Astrocyte of the cerebellum (primary cell): ENCODE measurements around the gene UNC13C.

Experiments
- DNase-seq: peaks from one replicate; pipeline ENCODE4 v3.0.0-alpha.2; 2011; ENCODE audit warnings: low read depth
- H3K4me3 ChIP-seq: 2 replicates; pipeline ENCODE4 v1.5.1; 2011; ENCODE audit warnings: mild to moderate bottlenecking, low read depth, low read length, moderate library complexity
- in situ Hi-C: cut with HindIII; loops from 2 replicates; pipeline ENCODE4 v1.10.0; 2017; ENCODE audit warnings: low sequenced_read_pairs
- TF ChIP-seq, protein P1 (sequence below): IDR thresholded peaks from 2 replicates; pipeline ENCODE4 v1.5.1; 2012; ENCODE audit warnings: low read length, low read depth, moderate library complexity, mild to moderate bottlenecking; ENCODE audit errors: missing control alignments

The UNC13C gene

DNA sequence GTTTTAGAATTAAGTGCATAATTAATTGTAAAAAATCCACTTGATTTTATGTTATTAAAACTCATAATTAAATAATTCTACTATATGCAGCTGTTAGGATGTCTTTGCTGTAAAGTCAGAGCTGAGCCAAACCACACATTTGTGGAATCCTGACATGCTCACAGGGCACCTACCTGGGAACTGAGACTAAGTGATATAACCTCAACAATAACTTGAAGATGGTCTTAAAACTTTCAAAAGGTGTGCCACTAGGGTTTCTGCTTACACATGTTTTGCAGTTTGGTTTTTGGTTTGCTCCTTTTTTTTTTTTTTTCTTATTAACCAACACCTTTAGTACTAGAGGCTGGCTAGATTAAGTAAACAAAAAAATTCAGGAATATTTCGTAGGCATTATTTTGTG is 549.8 kb downstream of the UNC13C start:
- no peak for DNase-seq
- TF ChIP-seq, protein P1, sequence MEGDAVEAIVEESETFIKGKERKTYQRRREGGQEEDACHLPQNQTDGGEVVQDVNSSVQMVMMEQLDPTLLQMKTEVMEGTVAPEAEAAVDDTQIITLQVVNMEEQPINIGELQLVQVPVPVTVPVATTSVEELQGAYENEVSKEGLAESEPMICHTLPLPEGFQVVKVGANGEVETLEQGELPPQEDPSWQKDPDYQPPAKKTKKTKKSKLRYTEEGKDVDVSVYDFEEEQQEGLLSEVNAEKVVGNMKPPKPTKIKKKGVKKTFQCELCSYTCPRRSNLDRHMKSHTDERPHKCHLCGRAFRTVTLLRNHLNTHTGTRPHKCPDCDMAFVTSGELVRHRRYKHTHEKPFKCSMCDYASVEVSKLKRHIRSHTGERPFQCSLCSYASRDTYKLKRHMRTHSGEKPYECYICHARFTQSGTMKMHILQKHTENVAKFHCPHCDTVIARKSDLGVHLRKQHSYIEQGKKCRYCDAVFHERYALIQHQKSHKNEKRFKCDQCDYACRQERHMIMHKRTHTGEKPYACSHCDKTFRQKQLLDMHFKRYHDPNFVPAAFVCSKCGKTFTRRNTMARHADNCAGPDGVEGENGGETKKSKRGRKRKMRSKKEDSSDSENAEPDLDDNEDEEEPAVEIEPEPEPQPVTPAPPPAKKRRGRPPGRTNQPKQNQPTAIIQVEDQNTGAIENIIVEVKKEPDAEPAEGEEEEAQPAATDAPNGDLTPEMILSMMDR, result no peak
- H3K4me3 ChIP-seq, result no peak overlapping the region
- in situ Hi-C loops, result no loop called here

DNA sequence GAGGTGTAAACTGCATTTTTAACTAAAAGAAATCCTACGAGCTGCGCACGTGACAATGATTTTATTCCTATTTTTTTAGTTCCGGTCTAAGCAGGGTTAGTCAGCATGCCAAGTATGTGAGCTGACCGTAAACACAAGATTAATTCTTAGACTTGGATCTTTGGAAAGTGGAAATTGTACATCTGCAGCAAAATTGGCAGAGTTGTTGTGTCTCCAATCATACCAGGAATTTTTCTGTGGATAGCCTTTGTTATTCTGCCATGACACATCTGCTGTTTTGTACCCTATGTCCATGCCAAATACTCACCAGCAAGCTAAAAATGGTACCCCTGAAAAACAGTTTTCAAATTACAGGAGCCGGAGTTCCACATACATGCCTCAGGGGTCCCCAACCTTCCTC is 562.5 kb downstream of the UNC13C start:
- no peak for DNase-seq
- TF ChIP-seq, protein P1, result no peak
- in situ Hi-C loops, result no loop called here
- no peak overlapping the region for H3K4me3 ChIP-seq

DNA sequence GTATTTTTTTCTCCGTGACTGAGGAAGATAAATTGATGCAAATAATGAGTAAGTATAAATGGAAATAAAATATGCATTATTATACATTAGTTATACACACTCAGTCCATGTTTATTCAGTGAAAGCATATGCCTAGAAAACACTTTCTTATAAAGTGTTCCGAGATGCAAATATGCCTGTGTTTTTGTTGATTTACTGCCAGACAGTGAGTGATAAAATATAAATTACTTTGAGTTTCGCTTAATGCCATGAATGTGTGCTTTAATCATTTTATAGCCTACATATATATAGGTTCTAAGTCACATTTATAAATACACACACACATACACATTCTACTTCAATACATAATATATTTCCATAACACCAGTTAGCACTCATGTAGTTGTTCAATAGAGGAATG is 569.2 kb downstream of the UNC13C start:
- TF ChIP-seq, protein P1, result no peak
- in situ Hi-C loops, result no loop called here
- H3K4me3 ChIP-seq, result no peak overlapping the region
- DNase-seq, result no peak

DNA sequence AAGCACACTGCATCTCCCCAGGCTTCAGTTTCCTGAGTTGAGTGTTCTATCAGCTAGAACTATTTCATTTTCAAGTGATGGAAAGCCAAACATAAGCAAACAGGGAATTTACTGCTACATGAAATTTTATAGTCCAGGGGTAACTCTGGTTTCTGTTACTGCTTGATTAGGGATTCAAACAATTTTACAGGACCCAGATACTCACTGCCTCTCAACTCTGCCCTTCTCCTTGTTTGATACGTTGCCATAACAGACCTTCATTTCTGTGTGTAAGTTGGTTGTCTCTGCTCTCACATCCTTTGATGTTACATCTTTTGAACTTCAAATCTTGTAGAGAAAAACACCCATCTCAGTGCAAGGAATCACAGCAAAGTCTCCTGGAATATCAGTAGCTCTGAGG is 572.7 kb downstream of the UNC13C start:
- H3K4me3 ChIP-seq, result no peak overlapping the region
- TF ChIP-seq, protein P1, result no peak
- in situ Hi-C loops, result no loop called here
- no peak for DNase-seq

DNA sequence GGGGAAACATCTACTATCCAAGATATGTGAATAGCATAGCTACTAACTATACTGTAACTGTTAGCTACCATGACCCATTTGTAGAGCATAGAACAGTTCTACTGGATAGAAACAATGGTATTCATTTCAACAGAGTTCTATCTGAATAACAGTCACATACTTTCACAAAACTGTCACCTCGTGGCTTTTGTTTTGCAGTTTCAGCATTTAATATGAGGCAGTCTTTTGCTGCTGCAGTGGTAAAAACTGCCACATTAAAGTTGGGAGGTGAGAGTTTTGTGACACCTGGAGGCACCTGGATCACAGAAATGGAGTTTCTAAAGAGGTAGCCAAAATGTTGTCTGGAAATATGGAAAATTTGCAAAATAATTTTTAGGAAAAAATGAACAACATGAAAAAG is 578.0 kb downstream of the UNC13C start:
- no peak for DNase-seq
- TF ChIP-seq, protein P1, result no peak
- no peak overlapping the region for H3K4me3 ChIP-seq
- in situ Hi-C loops, result no loop called here

DNA sequence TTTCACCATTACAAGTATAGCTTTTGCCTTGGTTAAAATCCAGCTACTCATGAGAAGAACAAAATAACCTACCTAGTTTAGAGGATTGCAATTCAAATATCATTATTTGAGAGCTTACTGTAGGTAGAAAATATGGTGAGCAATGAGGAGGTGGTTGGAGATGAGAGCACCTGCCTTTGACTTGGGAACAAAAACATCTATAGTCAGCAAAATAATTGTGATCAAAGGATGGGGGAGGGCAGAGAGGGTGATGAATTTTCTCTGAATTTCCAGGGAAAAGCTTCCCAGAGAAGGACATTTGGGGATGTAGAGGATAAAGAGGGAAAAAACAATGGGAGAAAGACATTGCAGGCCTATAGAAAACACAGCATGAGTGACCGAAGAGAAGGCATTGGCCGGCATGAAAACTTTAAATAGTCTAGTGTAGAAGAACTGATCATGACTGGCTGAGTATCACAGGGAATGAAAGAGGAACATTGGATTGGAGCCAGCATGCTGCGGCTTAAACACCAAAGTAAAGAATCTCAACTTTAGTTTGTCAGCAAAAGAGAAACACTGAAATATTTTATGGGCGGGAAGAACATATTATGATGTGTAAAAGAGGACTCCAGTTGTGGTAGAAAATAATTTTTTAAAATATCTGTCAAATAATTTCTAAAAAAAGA is 581.3 kb downstream of the UNC13C start:
- TF ChIP-seq, protein P1, result no peak
- in situ Hi-C loops, result no loop called here
- DNase-seq, result no peak
- H3K4me3 ChIP-seq, result no peak overlapping the region
